ENCODE results near the gene ZNF75A. TPM values are rescaled to one million over a fixed set of nuclear protein-coding genes. Genes with fewer than 3 reads are reported as not detected.

Gene ZNF75A
- 16.3 TPM for polyA plus RNA-seq (2013, experiment 1 of 2)
- polyA plus RNA-seq (2013, experiment 2 of 2) = 16.2 TPM

DNA sequence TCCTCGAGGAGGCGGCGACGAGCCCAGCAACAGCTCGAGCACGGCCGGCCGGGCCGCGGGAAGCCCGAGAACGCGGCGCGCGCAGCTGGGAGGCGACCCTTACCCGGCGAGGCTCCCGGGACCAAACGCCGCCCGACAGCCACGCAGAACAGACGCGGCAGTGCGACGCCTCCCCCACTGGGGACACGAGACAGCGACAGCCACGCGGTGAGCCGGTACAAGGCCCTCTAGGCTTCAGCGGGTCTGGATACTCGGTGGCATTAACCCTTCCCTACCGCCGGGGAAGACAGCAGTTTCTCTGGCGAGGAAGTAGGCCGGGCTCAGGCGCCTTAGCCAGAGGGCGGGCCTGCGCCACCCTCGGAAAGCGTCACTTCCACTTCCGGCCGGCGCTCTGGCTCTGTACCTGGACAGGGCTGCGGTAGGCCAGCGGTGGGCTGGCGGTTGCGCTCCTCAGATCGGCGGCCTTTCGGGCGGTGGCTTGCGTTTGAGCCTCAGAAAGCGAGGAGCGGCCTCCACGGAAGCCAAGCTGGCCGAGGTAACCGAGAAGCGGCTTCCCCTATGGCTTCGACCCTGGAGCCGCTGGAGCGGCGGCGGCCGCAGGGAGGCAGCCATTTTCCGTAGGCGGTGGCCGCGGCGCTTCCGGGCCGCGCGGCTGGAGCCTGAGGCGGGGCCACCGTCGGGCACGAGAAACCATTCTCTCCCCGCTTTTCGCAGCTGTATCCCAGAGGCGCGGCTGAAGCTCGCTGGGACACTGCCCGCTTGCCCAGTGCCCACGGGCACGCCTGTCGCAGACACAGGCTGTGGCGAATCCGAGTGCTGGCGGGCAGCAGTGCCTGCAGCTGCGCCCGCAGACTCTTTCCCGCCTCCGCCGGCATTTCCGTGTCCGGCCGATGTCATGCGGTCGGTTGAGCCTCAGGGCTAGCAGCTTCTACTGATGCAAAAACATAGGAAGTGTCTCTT lies at the start of gene ZNF75A, which contains the start of gene TIGD7:
Gene ZNF75A (plus strand): TSS at position 389 of the 960 bp plus-strand sequence. CDS start 2,932 bp downstream, outside the sequence.
Gene TIGD7 (minus strand): TSS at position 322 of the 960 bp plus-strand sequence. CDS start 4,816 bp downstream, outside the sequence.
- peak within 1 kb of the TSS; percentile 57 for H2AK5ac ChIP-seq (ENCODE audit: low read depth, low read length)
- H3K14ac ChIP-seq (ENCODE audit: low read length) = peak within 1 kb of the TSS; percentile 87
- H3K9ac ChIP-seq (ENCODE audit: low read depth, low read length, poor library complexity) = peak within 1 kb of the TSS; percentile 95
- H4K8ac ChIP-seq (ENCODE audit: low read depth, low read length) = no peak within 1 kb of the TSS
- H3K27me3 ChIP-seq (ENCODE audit: control insufficient read depth in 3 of 3, insufficient read depth in 3 of 3, low read depth in 1 of 3, low read length in 3 of 3) = no peaks in the 10 kb centered on the region
- peak within 1 kb of the TSS; percentile 43 for H2BK5ac ChIP-seq (ENCODE audit: low read length)
- peaks cover 3% of the 10 kb centered on the region for H3K79me1 ChIP-seq (ENCODE audit: low read depth, low read length)
- peak within 1 kb of the TSS; percentile 98 for H3K23ac ChIP-seq (ENCODE audit: low read depth, low read length, poor library complexity)
- peak within 1 kb of the TSS; percentile 73 for H2BK12ac ChIP-seq (ENCODE audit: low read length)
- peak within 1 kb of the TSS; percentile 92 for H3K4me2 ChIP-seq (ENCODE audit: insufficient read depth, low read length, poor library complexity, severe bottlenecking)
- H3K27ac ChIP-seq (replicated peaks; ENCODE audit: low read length) = peak within 1 kb of the TSS; percentile 82
- H3K4ac ChIP-seq (ENCODE audit: low read length) = no peak within 1 kb of the TSS
- peak within 1 kb of the TSS; percentile 97 for H2AFZ ChIP-seq (ENCODE audit: low read length)
- peaks cover 16 to 62% of the 10 kb centered on the region in 2 donors for H3K36me3 ChIP-seq (replicated peaks in 1 of 2; ENCODE audit: control insufficient read depth in 2 of 2, insufficient read depth in 2 of 2, low read length in 2 of 2)
- H2BK120ac ChIP-seq (ENCODE audit: low read depth, low read length) = peak within 1 kb of the TSS; percentile 14
- H3K9me3 ChIP-seq (replicated peaks in 1 of 2; ENCODE audit: control insufficient read depth in 2 of 2, insufficient read depth in 1 of 2, low read depth in 1 of 2, low read length in 2 of 2) = peaks cover 38 to 64% of the 10 kb centered on the region in 2 donors
- no peak within 1 kb of the TSS for H4K91ac ChIP-seq (ENCODE audit: low read depth, low read length, poor library complexity)
- peak within 1 kb of the TSS; percentile 96 for H3K18ac ChIP-seq (ENCODE audit: low read length)
- H3K4me1 ChIP-seq (ENCODE audit: control insufficient read depth in 2 of 2, insufficient read depth in 1 of 2, low read depth in 1 of 2, low read length in 2 of 2) = peaks cover 0 to 3% of the 10 kb centered on the region in 2 donors
- H3K4me3 ChIP-seq (ENCODE audit: low read length in 2 of 2) = peak within 1 kb of the TSS; percentile 72 to 97
- no CpG with 5 or more reads among the region's 103 CpGs for WGBS, 2 donors (ENCODE audit: extremely low coverage in 2 of 2, insufficient read length in 2 of 2, insufficient replicate concordance in 1 of 2)
- peak within 1 kb of the TSS; percentile 45 for H2BK15ac ChIP-seq (ENCODE audit: low read length)
- peak; percentile 75 for DNase-seq (ENCODE audit: low spot score)

- WGBS, 2 donors (ENCODE audit: extremely low coverage in 2 of 2, insufficient read length in 2 of 2, insufficient replicate concordance in 1 of 2) = no CpG with 5 or more reads among the region's 14 CpGs
- H3K14ac ChIP-seq (ENCODE audit: low read length) = no peak within 1 kb of the TSS
- H3K9me3 ChIP-seq (replicated peaks in 1 of 2; ENCODE audit: control insufficient read depth in 2 of 2, insufficient read depth in 1 of 2, low read depth in 1 of 2, low read length in 2 of 2) = peaks cover 0 to 22% of the 10 kb centered on the region in 2 donors
- peak within 1 kb of the TSS in 1 of 2 donors; percentile 27 for H3K4me3 ChIP-seq (ENCODE audit: low read length in 2 of 2)
- no peak within 1 kb of the TSS for H3K23ac ChIP-seq (ENCODE audit: low read depth, low read length, poor library complexity)
- no peak within 1 kb of the TSS for H3K18ac ChIP-seq (ENCODE audit: low read length)
- H3K4me2 ChIP-seq (ENCODE audit: insufficient read depth, low read length, poor library complexity, severe bottlenecking) = no peak within 1 kb of the TSS
- H3K4me1 ChIP-seq (ENCODE audit: control insufficient read depth in 2 of 2, insufficient read depth in 1 of 2, low read depth in 1 of 2, low read length in 2 of 2) = no peaks in the 10 kb centered on the region
- H2AK5ac ChIP-seq (ENCODE audit: low read depth, low read length) = no peak within 1 kb of the TSS
- H3K9ac ChIP-seq (ENCODE audit: low read depth, low read length, poor library complexity) = no peak within 1 kb of the TSS
- no peak within 1 kb of the TSS for H2BK120ac ChIP-seq (ENCODE audit: low read depth, low read length)
- no peak within 1 kb of the TSS for H2BK5ac ChIP-seq (ENCODE audit: low read length)
- DNase-seq (ENCODE audit: low spot score) = no peak
- no peak within 1 kb of the TSS for H4K8ac ChIP-seq (ENCODE audit: low read depth, low read length)
- peak within 1 kb of the TSS; percentile 14 for H3K4ac ChIP-seq (ENCODE audit: low read length)
- peaks cover 0 to 28% (median 0%) of the 10 kb centered on the region in 3 experiments for H3K27me3 ChIP-seq (ENCODE audit: control insufficient read depth in 3 of 3, insufficient read depth in 3 of 3, low read depth in 1 of 3, low read length in 3 of 3)
- no peaks in the 10 kb centered on the region for H3K36me3 ChIP-seq (replicated peaks in 1 of 2; ENCODE audit: control insufficient read depth in 2 of 2, insufficient read depth in 2 of 2, low read length in 2 of 2)
- no peaks in the 10 kb centered on the region for H3K79me1 ChIP-seq (ENCODE audit: low read depth, low read length)
- no peak within 1 kb of the TSS for H3K27ac ChIP-seq (replicated peaks; ENCODE audit: low read length)
- H2BK12ac ChIP-seq (ENCODE audit: low read length) = no peak within 1 kb of the TSS
- no peak within 1 kb of the TSS for H2AFZ ChIP-seq (ENCODE audit: low read length)
- no peak within 1 kb of the TSS for H4K91ac ChIP-seq (ENCODE audit: low read depth, low read length, poor library complexity)
- no peak within 1 kb of the TSS for H2BK15ac ChIP-seq (ENCODE audit: low read length)
Measured at GRCh38 chr16:3256146-3256865, 49.0 kb upstream of the ZNF75A start, which contains the start of gene MEFV. Gene MEFV, minus strand, starts transcription at chr16:3256633. Its CDS starts 46 bp downstream, at chr16:3256587.

GRCh38 chr16:3256866-3257465 lies 48.3 kb upstream of the ZNF75A start:
- Histone ChIP-seq H4K91ac (ENCODE audit: low read depth, low read length, poor library complexity) (no peak overlapping the region), H3K9ac (ENCODE audit: low read depth, low read length, poor library complexity) (no peak overlapping the region), H3K4me3 (ENCODE audit: low read length in 2 of 2) (no peak overlapping the region), H3K9me3 (replicated peaks in 1 of 2; ENCODE audit: control insufficient read depth in 2 of 2, insufficient read depth in 1 of 2, low read depth in 1 of 2, low read length in 2 of 2) (peaks cover 0 to 22% of the 10 kb centered on the region in 2 donors), H3K27ac (replicated peaks; ENCODE audit: low read length) (no peak overlapping the region), H3K18ac (ENCODE audit: low read length) (no peak overlapping the region), H3K14ac (ENCODE audit: low read length) (no peak overlapping the region), H2BK12ac (ENCODE audit: low read length) (no peak overlapping the region), H2BK15ac (ENCODE audit: low read length) (no peak overlapping the region), H3K4ac (ENCODE audit: low read length) (no peak overlapping the region), H3K27me3 (ENCODE audit: control insufficient read depth in 3 of 3, insufficient read depth in 3 of 3, low read depth in 1 of 3, low read length in 3 of 3) (peaks cover 0 to 24% (median 0%) of the 10 kb centered on the region in 3 experiments), H2BK120ac (ENCODE audit: low read depth, low read length) (no peak overlapping the region), H3K4me2 (ENCODE audit: insufficient read depth, low read length, poor library complexity, severe bottlenecking) (no peak overlapping the region), H3K23ac (ENCODE audit: low read depth, low read length, poor library complexity) (no peak overlapping the region), H3K36me3 (replicated peaks in 1 of 2; ENCODE audit: control insufficient read depth in 2 of 2, insufficient read depth in 2 of 2, low read length in 2 of 2) (no peaks in the 10 kb centered on the region), H3K4me1 (ENCODE audit: control insufficient read depth in 2 of 2, insufficient read depth in 1 of 2, low read depth in 1 of 2, low read length in 2 of 2) (no peaks in the 10 kb centered on the region), H2BK5ac (ENCODE audit: low read length) (no peak overlapping the region), H2AFZ (ENCODE audit: low read length) (no peak overlapping the region), H4K8ac (ENCODE audit: low read depth, low read length) (no peak overlapping the region), H3K79me1 (ENCODE audit: low read depth, low read length) (no peaks in the 10 kb centered on the region), H2AK5ac (ENCODE audit: low read depth, low read length) (no peak overlapping the region)
- no peak for DNase-seq (ENCODE audit: low spot score)
- no CpG with 5 or more reads among the region's 9 CpGs for WGBS, 2 donors (ENCODE audit: extremely low coverage in 2 of 2, insufficient read length in 2 of 2, insufficient replicate concordance in 1 of 2)
